DND-41 (cell line): Measurements from ENCODE around the gene TMEM38B.

ENCODE experiments used
- ATAC-seq: fragments of 200-7000 bp; cut with Tn5 transposase; 3 replicates; pipeline ENCODE4 v1.9.1; 2021; ENCODE audit warnings: low read depth; ENCODE audit not compliant: insufficient read depth
- DNase-seq: peaks from one replicate; pipeline ENCODE4 v3.0.0-alpha.2; 2020
- H2AFZ ChIP-seq: 2 replicates; pipeline ENCODE4 v1.6.0; 2012; ENCODE audit warnings: low read depth, low read length
- H3K27ac ChIP-seq: 2 replicates; pipeline ENCODE4 v1.5.1; 2012; ENCODE audit warnings: low read length, inconsistent platforms
- H3K27me3 ChIP-seq: fragments of 200-600 bp; sonication (generic); 2 replicates; pipeline ENCODE4 v1.6.0; 2012; ENCODE audit warnings: low read length, mild to moderate bottlenecking, inconsistent platforms; ENCODE audit not compliant: insufficient read depth, poor library complexity
- H3K36me3 ChIP-seq: 2 replicates; pipeline ENCODE4 v1.5.1; 2012; ENCODE audit warnings: low read length, inconsistent platforms; ENCODE audit not compliant: insufficient read depth
- H3K4me1 ChIP-seq: 2 replicates; pipeline ENCODE4 v1.5.1; 2012; ENCODE audit warnings: mild to moderate bottlenecking, low read length; ENCODE audit not compliant: insufficient read depth
- H3K4me2 ChIP-seq: 2 replicates; pipeline ENCODE4 v1.6.0; 2012; ENCODE audit warnings: mild to moderate bottlenecking, moderate library complexity, low read length, inconsistent platforms; ENCODE audit not compliant: insufficient read depth
- H3K4me3 ChIP-seq, 2 experiments: fragments of 200-600 bp in 1 of 2; shearing (Covaris generic) in 1 of 2; 2 replicates each; pipeline ENCODE4 v1.5.1; 2012 to 2016; ENCODE audit warnings: inconsistent platforms in 2 of 2, low read length in 2 of 2, mild to moderate bottlenecking in 2 of 2, low read depth in 1 of 2, moderate library complexity in 1 of 2
- H3K79me2 ChIP-seq: 2 replicates; pipeline ENCODE4 v1.6.0; 2012; ENCODE audit warnings: low read length, inconsistent platforms; ENCODE audit not compliant: insufficient read depth
- H3K9ac ChIP-seq: 2 replicates; pipeline ENCODE4 v1.6.0; 2012; ENCODE audit warnings: low read depth, mild to moderate bottlenecking, inconsistent platforms, low read length, moderate library complexity
- H3K9me3 ChIP-seq: 2 replicates; pipeline ENCODE4 v1.5.1; 2012; ENCODE audit warnings: low read length, moderate library complexity, mild to moderate bottlenecking, inconsistent platforms; ENCODE audit not compliant: insufficient read depth, severe bottlenecking
- H4K20me1 ChIP-seq: 2 replicates; pipeline ENCODE4 v1.6.0; 2012; ENCODE audit warnings: low read length; ENCODE audit not compliant: insufficient read depth
- CTCF ChIP-seq: IDR thresholded peaks from 2 replicates; pipeline ENCODE4 v1.5.1; 2012; ENCODE audit warnings: borderline replicate concordance, low read length, moderate library complexity, mild to moderate bottlenecking; ENCODE audit not compliant: poor library complexity, severe bottlenecking; ENCODE audit errors: extremely low read depth
- EZH2 ChIP-seq: IDR thresholded peaks from 3 replicates; pipeline ENCODE4 v1.6.1; 2012; ENCODE audit warnings: borderline replicate concordance, low read depth, mild to moderate bottlenecking, moderate library complexity, low read length, inconsistent platforms; ENCODE audit not compliant: severe bottlenecking

TMEM38B gene

GRCh38 chr9:105670315-105670714 lies 24.0 kb upstream of the TMEM38B start:
- no peak overlapping the region for H2AFZ ChIP-seq
- no peak overlapping the region for H3K27ac ChIP-seq
- H4K20me1 ChIP-seq = no peaks in the 10 kb centered on the region
- H3K9ac ChIP-seq = no peak overlapping the region
- H3K4me2 ChIP-seq = no peak overlapping the region
- DNase-seq (no peak), ATAC-seq (no peak)
- TF ChIP-seq CTCF = no peak
- no peak for TF ChIP-seq EZH2
- H3K4me1 ChIP-seq = no peaks in the 10 kb centered on the region
- H3K36me3 ChIP-seq = no peaks in the 10 kb centered on the region
- peaks cover 4% of the 10 kb centered on the region for H3K27me3 ChIP-seq
- H3K79me2 ChIP-seq = no peaks in the 10 kb centered on the region
- H3K9me3 ChIP-seq = no peaks in the 10 kb centered on the region
- H3K4me3 ChIP-seq = no peak overlapping the region

- Histone ChIP-seq H3K36me3 (no peaks in the 10 kb centered on the region), H2AFZ (no peak overlapping the region), H3K27me3 (peaks cover 4% of the 10 kb centered on the region), H3K4me2 (no peak overlapping the region), H3K27ac (no peak overlapping the region), H3K9me3 (no peaks in the 10 kb centered on the region), H4K20me1 (no peaks in the 10 kb centered on the region), H3K9ac (no peak overlapping the region), H3K4me1 (no peaks in the 10 kb centered on the region), H3K4me3 (no peak overlapping the region), H3K79me2 (no peaks in the 10 kb centered on the region)
- DNase-seq (no peak), ATAC-seq (no peak)
- no peak for TF ChIP-seq EZH2
- TF ChIP-seq CTCF = no peak
Observed at GRCh38 chr9:105670775-105671174, 23.6 kb upstream of the TMEM38B start.

- DNase-seq = no peak
- Histone ChIP-seq H3K4me2 (no peak overlapping the region), H3K36me3 (no peaks in the 10 kb centered on the region), H3K79me2 (no peaks in the 10 kb centered on the region), H3K27ac (no peak overlapping the region), H3K9ac (no peak overlapping the region), H3K27me3 (peaks cover 4% of the 10 kb centered on the region), H2AFZ (no peak overlapping the region), H3K4me3 (no peak overlapping the region), H3K4me1 (no peaks in the 10 kb centered on the region), H4K20me1 (no peaks in the 10 kb centered on the region), H3K9me3 (no peaks in the 10 kb centered on the region)
- TF ChIP-seq CTCF = no peak
- TF ChIP-seq EZH2 = no peak
- no peak for ATAC-seq
Observed at GRCh38 chr9:105672711-105673234, 21.6 kb upstream of the TMEM38B start.
